SJSA1 (cell line): Measurements from ENCODE around the gene OLFM4. TPM values are rescaled to one million over a fixed set of nuclear protein-coding genes. Genes with fewer than 3 reads are reported as not detected.

Experiments used
- DNase-seq, 2 experiments: peaks; one replicate each; pipeline ENCODE4 v3.0.0-alpha.2; 2015 to 2020; ENCODE audit warnings: low spot score in 2 of 2, low read depth in 1 of 2
- H3K27ac ChIP-seq: fragments of 250-450 bp; sonication (Bioruptor Pico); 2 replicates; pipeline ENCODE4 v1.5.1; 2020; ENCODE audit warnings: mild to moderate bottlenecking, moderate library complexity
- H3K27me3 ChIP-seq: fragments of 250-450 bp; sonication (Bioruptor Pico); replicated peaks from 2 replicates; pipeline ENCODE4 v1.5.1; 2020; ENCODE audit warnings: mild to moderate bottlenecking, moderate library complexity
- H3K36me3 ChIP-seq: fragments of 250-450 bp; sonication (Bioruptor Pico); 2 replicates; pipeline ENCODE4 v1.5.1; 2020; ENCODE audit warnings: mild to moderate bottlenecking
- H3K4me1 ChIP-seq: fragments of 250-450 bp; sonication (Bioruptor Pico); replicated peaks from 2 replicates; pipeline ENCODE4 v1.6.1; 2021; ENCODE audit warnings: mild to moderate bottlenecking
- H3K4me3 ChIP-seq: fragments of 250-450 bp; sonication (Bioruptor Pico); 2 replicates; pipeline ENCODE4 v1.5.1; 2020; ENCODE audit warnings: mild to moderate bottlenecking
- H3K9me3 ChIP-seq: fragments of 250-450 bp; sonication (Bioruptor Pico); replicated peaks from 2 replicates; pipeline ENCODE4 v1.5.1; 2020; ENCODE audit warnings: mild to moderate bottlenecking
- total RNA-seq: library from RNA; depleted of rRNA; stranded (reverse); fragments of >200 nt; shearing (Covaris generic); gene quantifications from 2 replicates; pipeline ENCODE4 v1.2.3, GENCODE V29; 2014

OLFM4 gene
- total RNA-seq, 1 experiment from 2014 or later, result not detected

DNA sequence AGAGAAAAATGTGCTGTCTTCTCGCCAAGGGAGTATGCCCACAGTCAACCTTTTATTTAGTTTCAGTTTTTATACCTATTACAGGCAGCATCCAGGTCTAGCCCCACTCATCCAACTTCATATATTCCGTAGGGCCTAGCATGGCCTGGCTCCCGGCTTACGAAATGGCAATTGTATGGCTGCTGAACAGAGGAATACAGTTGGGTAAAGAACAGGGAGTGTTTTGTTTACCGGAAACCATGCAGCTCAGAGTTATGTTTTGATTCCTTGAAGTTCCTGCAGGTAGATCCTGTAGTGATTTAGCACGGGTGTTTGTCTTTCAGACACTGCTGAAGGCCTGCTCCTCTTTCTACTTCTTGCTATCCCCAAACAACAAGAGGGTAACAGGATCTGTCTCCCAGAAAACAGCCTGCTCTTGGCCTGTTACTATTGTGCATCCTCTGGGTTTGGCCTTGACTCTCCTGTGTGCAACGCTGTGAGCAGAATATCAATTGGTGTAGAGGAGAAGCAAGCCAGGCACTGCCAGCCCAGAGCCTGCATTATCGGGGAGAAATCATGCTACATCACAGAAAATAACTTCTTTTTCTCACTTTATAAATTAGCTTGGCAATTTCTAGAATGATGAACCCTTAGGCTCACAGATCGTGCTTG is 32.4 kb downstream of the OLFM4 start:
- Histone ChIP-seq H3K4me3 (no peak overlapping the region), H3K27me3 (no peaks in the 10 kb centered on the region), H3K4me1 (no peaks in the 10 kb centered on the region), H3K27ac (no peak overlapping the region), H3K36me3 (no peaks in the 10 kb centered on the region), H3K9me3 (no peaks in the 10 kb centered on the region)
- DNase-seq, result no peak

- H3K36me3 ChIP-seq, result no peaks in the 10 kb centered on the region
Measured at GRCh38 chr13:53064731-53065130, 36.1 kb downstream of the OLFM4 start.

GRCh38 chr13:53066411-53066810 is 37.8 kb downstream of the OLFM4 start:
- Histone ChIP-seq H3K4me1 (no peaks in the 10 kb centered on the region), H3K9me3 (no peaks in the 10 kb centered on the region), H3K27ac (no peak overlapping the region), H3K4me3 (no peak overlapping the region), H3K36me3 (no peaks in the 10 kb centered on the region), H3K27me3 (no peaks in the 10 kb centered on the region)
- no peak for DNase-seq

More at GRCh38 chr13:53064731-53065130, 36.1 kb downstream of the OLFM4 start:
- no peak for DNase-seq
- Histone ChIP-seq H3K9me3 (no peaks in the 10 kb centered on the region), H3K27me3 (no peaks in the 10 kb centered on the region), H3K27ac (no peak overlapping the region), H3K4me1 (no peaks in the 10 kb centered on the region), H3K4me3 (no peak overlapping the region)

- DNase-seq, result no peak
- no peaks in the 10 kb centered on the region for H3K4me1 ChIP-seq
- H3K27ac ChIP-seq, result no peak overlapping the region
- H3K9me3 ChIP-seq, result no peaks in the 10 kb centered on the region
- no peaks in the 10 kb centered on the region for H3K27me3 ChIP-seq
- H3K36me3 ChIP-seq, result no peaks in the 10 kb centered on the region
- no peak overlapping the region for H3K4me3 ChIP-seq
Measured at GRCh38 chr13:53068585-53069520, 40.2 kb downstream of the OLFM4 start.

DNA sequence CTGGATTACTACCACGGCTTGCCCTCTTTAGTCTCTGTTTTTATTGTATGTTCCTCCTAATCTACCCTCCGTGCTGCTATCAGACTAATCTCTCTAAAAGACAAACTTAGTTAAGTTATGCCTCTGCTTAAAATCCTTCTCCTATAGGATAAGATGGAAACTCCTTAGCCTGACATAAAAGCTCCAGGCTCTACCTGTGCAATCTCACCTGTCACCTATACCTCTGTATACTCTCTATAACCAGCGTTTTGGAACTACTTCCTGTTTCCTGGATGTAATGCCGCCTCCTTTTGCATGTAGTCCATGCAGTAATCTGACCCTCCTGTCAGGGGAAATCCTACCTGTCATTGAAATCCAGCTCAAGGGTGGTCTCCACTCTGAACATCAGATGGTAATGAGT is 41.2 kb downstream of the OLFM4 start:
- Histone ChIP-seq H3K27me3 (no peaks in the 10 kb centered on the region), H3K36me3 (no peaks in the 10 kb centered on the region), H3K9me3 (no peaks in the 10 kb centered on the region), H3K4me3 (no peak overlapping the region), H3K4me1 (no peaks in the 10 kb centered on the region), H3K27ac (no peak overlapping the region)
- no peak for DNase-seq

- Histone ChIP-seq H3K27ac (no peak overlapping the region), H3K4me1 (no peaks in the 10 kb centered on the region), H3K9me3 (no peaks in the 10 kb centered on the region), H3K27me3 (no peaks in the 10 kb centered on the region), H3K4me3 (no peak overlapping the region), H3K36me3 (no peaks in the 10 kb centered on the region)
- no peak for DNase-seq
Measured at GRCh38 chr13:53073711-53074110, 45.1 kb downstream of the OLFM4 start.

DNA sequence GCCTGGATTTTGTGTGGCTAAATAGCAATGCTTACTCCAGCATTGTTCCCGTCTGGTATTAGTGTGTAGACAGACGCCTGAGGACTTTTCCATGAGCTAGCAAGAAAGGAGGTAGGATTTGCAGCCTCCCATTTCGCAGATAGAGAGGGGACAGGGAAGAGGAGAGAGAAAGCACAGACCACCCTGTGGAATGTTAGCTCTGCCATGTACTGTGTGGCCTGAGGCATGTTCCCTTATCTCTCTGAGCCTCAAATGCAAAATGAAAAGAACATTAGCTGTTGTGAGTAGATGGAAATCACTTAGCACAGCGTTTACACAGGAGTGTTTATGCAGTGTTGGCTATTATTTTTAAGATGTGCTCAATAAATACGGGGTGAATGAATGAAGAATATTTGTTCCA is 45.5 kb downstream of the OLFM4 start:
- Histone ChIP-seq H3K9me3 (no peaks in the 10 kb centered on the region), H3K27ac (no peak overlapping the region), H3K36me3 (no peaks in the 10 kb centered on the region), H3K27me3 (no peaks in the 10 kb centered on the region), H3K4me3 (no peak overlapping the region), H3K4me1 (no peaks in the 10 kb centered on the region)
- no peak for DNase-seq

GRCh38 chr13:53075356-53076041 is 46.9 kb downstream of the OLFM4 start:
- Histone ChIP-seq H3K27ac (no peak overlapping the region), H3K9me3 (no peaks in the 10 kb centered on the region), H3K4me3 (no peak overlapping the region), H3K36me3 (no peaks in the 10 kb centered on the region), H3K4me1 (no peaks in the 10 kb centered on the region), H3K27me3 (no peaks in the 10 kb centered on the region)
- no peak for DNase-seq

GRCh38 chr13:53079691-53080090 is 51.1 kb downstream of the OLFM4 start:
- Histone ChIP-seq H3K9me3 (no peaks in the 10 kb centered on the region), H3K27ac (no peak overlapping the region), H3K4me1 (no peaks in the 10 kb centered on the region), H3K36me3 (no peaks in the 10 kb centered on the region), H3K27me3 (no peaks in the 10 kb centered on the region), H3K4me3 (no peak overlapping the region)
- no peak for DNase-seq

DNA sequence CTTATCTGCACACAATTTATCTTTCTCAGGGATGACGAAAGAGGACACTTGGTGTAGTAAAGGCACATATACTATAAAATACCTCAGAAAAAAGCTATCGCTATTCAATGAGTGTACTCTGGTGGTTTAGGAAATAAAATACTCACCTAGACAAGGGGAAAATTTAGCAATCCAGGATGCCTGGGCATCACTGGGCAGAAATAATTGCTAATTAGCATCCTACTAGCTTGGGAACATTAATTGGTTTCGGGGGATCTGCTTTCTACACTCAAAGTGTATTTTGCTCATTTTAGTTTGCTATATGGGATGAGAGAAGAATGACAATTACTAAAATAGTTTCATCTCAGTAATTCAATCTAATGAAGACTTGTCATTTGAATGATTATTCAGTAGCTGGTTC is 60.3 kb downstream of the OLFM4 start:
- H3K4me1 ChIP-seq, result no peaks in the 10 kb centered on the region
- no peak overlapping the region for H3K4me3 ChIP-seq
- H3K36me3 ChIP-seq, result no peaks in the 10 kb centered on the region
- no peak overlapping the region for H3K27ac ChIP-seq
- H3K9me3 ChIP-seq, result no peaks in the 10 kb centered on the region
- no peaks in the 10 kb centered on the region for H3K27me3 ChIP-seq
- DNase-seq, result no peak

DNA sequence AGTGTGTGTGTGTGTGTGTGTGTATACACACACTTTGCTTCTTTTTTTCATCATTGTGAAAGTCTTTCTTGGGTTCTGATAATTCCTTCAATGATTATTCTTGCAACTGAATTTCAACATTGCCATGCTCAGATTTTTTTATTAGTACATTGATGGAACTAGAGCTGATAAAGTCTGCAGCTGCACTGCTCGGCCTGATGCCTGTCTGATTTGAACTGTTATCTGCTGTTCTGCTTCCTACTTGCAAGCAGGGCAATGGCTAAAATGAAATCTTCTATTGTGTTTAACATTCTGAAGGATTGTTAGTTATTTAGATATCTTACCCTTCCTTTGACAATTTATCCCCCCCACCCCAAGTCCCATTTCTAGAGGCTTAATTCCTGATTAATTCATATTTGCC is 61.3 kb downstream of the OLFM4 start:
- Histone ChIP-seq H3K27ac (no peak overlapping the region), H3K36me3 (no peaks in the 10 kb centered on the region), H3K4me3 (no peak overlapping the region), H3K4me1 (no peaks in the 10 kb centered on the region), H3K9me3 (no peaks in the 10 kb centered on the region), H3K27me3 (no peaks in the 10 kb centered on the region)
- DNase-seq, result no peak

DNA sequence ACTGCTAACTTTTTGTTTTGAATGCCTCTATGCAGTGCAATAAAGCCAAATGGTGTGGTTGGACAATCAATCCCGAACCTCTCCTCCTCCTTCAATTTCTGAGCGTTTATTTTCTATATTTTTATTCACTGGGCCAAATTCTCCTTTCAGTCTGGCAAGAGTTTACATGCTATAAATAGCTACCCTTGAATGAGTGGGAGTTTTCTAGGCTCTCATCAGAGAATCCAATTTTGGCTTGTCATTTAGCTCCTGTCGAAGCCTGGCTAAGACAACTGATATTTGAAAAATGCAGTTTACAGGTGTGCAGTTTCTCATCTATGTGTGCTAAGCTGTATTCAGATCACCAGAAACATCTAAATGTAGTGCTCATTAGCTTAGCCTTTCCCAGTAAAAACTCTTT is 61.8 kb downstream of the OLFM4 start:
- H3K36me3 ChIP-seq, result no peaks in the 10 kb centered on the region
- no peak overlapping the region for H3K27ac ChIP-seq
- no peaks in the 10 kb centered on the region for H3K9me3 ChIP-seq
- DNase-seq, result no peak
- H3K27me3 ChIP-seq, result no peaks in the 10 kb centered on the region
- no peaks in the 10 kb centered on the region for H3K4me1 ChIP-seq
- H3K4me3 ChIP-seq, result no peak overlapping the region

GRCh38 chr13:53092931-53093330 is 64.3 kb downstream of the OLFM4 start:
- Histone ChIP-seq H3K4me1 (no peaks in the 10 kb centered on the region), H3K9me3 (no peaks in the 10 kb centered on the region), H3K4me3 (no peak overlapping the region), H3K36me3 (no peaks in the 10 kb centered on the region), H3K27me3 (no peaks in the 10 kb centered on the region), H3K27ac (no peak overlapping the region)
- no peak for DNase-seq

DNA sequence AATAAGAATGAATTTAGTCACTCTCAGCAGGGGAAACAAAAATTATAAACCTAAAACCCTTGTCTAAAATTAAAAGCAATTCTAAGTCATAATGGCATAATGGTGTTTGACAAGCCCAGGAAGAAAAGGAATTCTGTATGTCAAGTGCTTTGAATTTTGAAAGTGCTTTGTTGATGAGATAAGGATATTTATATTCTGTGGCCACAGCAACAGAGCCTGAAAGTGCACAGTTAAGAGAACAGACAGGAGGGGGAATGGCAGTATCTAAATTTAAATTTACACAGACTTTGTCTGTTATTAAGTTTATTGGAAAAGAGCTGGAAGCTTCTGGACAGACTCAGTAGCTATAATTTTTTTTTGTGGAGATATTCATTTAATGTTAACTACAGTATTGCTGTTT is 69.8 kb downstream of the OLFM4 start:
- H3K36me3 ChIP-seq, result no peaks in the 10 kb centered on the region
- H3K9me3 ChIP-seq, result no peaks in the 10 kb centered on the region
- no peaks in the 10 kb centered on the region for H3K27me3 ChIP-seq
- H3K4me3 ChIP-seq, result no peak overlapping the region
- H3K27ac ChIP-seq, result no peak overlapping the region
- H3K4me1 ChIP-seq, result no peaks in the 10 kb centered on the region
- no peak for DNase-seq
